GM19238 (cell line): ENCODE results near the gene KLHL24.
"Not testable (repeated sequence)": the region's sequence is repeated elsewhere in the genome, so short reads cannot be mapped to it uniquely, and the experiment has no call there.

Experiments
- DNase-seq: peaks from one replicate; pipeline ENCODE4 v3.0.0; 2011; ENCODE audit warnings: low spot score; ENCODE audit not compliant: insufficient read length

The KLHL24 gene

DNA sequence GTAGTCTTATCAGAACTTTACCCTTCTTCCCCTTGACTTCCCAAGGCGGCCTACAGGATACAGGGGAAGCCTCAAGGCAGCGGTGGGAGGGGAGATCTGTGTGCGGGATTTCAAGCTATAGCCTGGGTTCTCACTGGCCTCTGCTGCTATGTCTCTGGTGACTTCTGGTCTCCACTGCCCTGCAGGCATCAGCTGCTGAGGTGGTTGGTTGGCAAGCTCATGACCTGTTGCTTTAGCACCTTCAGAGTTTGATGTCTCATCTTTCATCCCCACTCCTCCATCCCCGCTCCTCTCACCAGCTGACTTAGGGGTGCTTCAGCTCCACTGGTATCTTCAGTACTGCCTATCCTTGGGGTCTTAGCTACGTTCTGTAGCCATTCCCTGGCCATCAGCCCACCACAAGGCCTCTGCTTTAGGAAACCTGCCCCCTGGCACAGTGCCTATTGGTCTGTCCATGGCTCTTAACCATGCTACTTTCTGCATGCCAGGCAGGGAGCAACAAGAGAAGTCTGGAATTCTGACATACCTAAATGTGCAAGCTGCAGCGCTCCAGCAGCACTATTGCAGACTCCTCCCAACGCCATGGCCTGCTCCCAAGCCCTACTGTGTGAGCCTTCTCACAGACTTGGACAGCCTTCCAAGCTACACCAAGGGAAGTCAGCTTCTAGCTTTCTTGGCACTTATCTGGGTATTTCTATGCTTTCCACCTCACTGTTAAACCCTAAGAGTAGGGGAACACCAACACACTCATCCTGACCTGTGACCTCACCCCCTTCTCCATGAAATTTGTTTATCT is 60.3 kb downstream of the KLHL24 start:
- no peak for DNase-seq

DNA sequence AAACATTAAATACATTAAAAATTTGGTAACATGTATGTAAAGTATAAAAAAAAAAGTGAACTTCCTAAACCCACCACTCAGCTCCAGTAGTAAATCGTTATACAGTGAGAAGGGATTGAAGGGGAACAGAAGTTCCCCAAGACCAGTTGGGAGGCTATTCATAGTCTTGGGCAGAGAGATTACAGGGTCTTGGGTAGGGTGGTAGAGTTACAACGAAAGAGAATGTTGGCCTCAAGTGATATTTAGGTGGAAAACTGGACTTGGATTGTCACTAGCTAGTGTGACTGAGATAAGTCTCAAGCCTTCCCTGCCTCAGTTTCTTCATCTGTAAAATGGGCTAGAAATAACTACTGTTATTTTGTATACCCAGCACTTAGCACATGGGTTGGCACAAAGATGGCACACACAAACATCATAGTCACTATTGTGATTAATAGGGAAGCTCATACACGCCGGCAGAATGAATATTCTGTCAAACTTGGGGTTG is 61.7 kb downstream of the KLHL24 start:
- DNase-seq = no peak

DNA sequence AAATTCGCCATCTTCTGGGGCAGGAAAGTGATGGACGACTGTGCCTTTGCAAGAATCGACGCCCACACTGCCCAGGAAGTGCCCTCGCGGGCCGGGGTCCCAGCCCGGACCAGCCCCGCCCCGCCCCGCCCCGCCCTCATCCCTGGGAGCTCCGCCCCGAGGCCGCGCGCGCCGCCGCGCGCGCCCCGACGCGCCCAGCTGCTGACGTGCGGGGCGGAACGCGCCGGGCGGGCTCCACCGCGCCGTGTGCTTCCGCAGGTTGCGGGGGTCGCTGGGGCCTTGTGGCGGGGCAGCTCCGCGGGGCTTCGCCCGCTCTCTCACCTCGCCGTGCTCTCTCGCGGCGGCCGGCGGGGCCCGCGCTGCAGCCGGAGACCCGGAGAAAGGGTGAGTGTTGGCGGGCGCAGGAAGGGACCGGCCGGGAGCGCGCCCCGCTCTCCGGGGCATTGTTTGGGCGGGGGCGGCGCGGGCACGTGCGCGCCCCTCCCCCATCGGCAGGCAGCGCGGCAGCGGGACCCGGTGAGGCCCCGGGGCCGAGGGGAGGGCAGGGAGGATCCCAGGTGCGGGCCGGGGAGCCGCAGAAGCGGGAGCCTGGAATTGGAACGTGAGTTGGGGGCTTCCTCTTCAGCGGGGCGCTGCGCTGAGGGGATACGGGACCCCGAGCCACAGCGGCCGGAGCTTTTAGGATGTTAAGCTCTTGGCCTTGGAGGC is 62.3 kb downstream of the KLHL24 start, which contains the start of gene YEATS2:
YEATS2 (plus strand) TSS at position 188 of the 708 bp plus-strand sequence. CDS start 17,366 bp downstream, outside the sequence.
- peak; percentile 92 for DNase-seq

DNA sequence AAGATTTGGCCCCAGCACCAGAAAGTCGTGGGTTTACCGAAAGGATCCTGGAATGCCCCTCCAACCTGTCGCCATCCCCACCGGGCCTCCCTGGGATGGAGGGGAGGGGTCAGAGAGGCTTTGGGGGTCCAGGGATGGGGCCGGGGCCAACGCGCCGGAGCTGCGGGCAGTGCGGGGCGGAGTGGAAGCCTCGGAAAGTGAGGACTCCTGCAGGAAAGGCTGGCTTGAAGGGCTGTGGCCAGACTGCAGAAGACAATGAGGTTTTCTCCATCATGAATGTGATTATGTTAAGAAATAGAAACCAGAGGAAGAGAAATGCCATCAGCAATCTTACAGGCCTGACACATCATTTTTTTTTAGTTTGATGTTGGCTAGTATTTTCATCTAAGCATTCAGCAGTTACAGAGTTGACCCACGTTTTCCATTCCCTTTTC is 62.9 kb downstream of the KLHL24 start:
- DNase-seq = peak; percentile 23

DNA sequence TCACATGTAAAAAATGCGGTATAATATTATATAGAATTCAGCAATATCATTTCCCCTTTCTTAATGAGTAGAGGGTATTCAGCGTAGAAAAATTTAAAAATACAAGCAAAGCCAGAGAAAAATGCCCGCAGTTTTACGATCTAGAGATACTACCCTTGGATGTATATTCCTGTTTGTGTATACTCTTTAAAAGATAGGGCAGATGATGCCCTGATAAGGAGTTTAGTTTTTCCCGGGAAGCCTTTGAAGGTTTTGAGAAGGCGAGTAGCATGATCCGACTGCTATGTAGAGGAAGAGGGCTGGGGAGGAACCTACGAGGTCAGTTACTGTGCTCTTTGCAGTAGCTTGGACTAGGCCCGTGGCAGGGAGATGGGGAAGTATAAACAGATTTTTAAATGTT is 63.3 kb downstream of the KLHL24 start:
- no peak for DNase-seq

DNA sequence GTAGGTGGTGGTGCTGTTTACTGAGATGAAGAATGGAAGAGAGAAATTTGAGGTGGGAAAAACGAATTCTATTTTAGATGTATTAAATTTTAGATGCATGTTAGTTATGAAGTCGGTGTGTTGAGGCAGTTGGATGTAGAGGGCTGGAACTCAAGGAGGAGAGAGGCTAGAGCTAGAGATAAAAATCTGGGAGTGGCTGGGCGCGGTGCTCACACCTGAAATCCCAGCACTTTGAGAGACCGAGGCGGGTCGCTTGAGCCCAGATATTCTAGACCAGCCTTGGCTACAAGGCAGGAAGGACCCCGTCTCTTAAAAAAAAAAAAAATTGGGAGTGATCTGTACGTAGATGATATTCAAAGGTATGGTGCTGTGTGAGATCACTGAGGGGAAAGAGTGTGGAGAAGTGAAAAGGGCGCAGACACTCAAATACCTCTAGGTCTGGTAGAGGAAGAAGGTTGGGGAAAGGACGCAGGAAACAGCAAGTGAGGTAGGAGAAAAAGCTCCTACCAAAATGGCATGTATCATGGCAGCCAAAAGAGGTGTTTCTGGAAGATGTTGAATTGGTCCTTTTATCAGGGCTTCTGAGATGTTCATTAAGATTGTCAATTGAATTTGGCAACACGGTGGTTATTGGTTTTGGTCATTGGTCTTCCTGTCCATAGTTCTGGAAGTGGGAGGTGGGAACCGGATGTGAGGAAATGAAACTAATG is 64.0 kb downstream of the KLHL24 start:
- no peak for DNase-seq

DNA sequence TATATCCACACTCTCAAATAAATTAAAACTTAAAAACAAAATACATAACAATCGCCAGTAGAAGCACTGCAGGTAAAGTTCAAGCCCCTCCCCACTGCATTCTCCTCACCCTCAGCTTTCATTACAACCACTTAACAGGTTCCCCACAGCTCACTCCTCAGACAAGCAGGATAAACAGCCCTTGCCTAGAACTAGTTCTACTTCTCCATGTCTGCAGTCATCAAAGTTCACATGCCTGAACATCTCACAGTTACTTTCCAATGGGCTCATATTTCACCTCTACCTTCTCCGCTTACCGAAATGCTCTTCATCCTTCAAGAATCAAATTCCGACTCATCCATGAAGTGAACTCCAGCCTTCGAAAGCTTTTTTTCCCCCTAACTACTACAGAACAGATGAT is 66.3 kb downstream of the KLHL24 start:
- DNase-seq = no peak

DNA sequence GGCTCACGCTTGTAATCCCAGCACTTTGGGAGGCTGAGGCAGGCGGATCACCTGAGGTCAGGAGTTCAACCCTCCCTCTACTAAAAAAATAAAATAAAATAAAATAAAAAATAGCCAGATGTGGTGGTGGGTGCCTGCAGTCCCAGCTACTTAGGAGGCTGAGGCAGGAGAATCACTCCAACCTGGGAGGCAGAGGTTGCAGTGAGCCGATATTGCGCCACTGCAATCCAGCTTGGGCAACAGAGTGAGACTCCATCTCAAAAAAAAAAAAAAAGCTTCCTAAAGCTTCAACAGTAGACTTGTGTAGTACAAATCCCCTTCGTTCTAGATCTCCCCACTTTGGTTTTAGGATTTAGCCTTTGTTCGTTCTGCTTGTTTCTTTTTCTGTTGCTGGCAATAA is 68.5 kb downstream of the KLHL24 start:
- not testable (repeated sequence) for DNase-seq

DNA sequence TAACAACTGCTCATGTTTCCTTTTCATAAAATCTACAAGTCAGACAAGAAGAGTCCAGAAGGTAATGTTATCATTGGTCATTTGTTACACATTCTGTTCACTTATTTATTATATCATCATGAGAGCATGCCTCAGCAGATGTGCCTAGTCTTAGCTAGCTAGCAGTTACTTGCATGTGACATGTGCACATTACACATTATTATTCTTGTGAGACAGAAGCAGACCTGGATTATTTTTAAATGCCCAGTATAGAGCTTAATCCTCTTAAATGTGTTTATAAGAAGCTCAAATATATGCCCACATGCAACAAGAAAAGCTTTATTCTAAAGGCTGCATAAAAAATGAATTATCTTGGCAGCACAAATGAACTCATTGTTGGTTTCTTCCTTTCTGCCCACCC is 74.8 kb downstream of the KLHL24 start:
- no peak for DNase-seq

DNA sequence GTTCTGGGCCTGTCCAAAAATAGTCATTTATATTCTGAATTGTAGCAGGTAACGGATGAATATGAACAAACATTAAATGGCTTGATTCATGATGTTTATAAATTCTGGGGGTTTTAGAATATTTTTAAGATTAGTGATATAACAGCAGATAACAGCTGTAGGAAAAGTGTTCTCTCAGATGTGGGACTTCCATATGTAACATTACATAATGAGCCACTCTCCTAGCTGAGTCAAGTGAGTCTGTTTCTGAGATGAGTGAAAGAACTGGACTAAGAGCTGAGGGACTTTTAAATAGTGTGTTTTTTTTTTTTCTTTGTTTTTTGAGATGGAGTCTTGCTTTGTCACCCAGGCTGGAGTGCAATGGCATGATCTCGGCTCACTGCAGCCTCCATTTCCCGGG is 76.1 kb downstream of the KLHL24 start:
- no peak for DNase-seq

DNA sequence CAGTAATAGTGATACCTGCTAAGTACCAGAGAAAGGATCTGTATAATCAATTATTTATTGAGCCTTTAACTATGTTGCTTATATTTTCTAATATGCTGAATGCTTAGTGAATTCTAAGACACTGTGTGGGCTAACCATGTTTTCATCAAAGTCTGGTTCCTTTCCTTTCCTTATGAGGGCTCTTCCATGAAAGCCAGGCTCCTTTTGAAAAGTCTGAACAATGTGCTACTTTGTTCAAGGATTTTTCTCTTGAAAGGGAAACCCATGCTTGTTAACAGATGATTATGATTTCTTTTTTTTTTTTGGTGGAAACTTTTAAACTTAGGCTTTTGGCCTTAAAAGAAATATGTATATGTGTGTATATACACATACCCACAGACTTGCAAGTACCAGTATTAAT is 79.2 kb downstream of the KLHL24 start:
- no peak for DNase-seq

DNA sequence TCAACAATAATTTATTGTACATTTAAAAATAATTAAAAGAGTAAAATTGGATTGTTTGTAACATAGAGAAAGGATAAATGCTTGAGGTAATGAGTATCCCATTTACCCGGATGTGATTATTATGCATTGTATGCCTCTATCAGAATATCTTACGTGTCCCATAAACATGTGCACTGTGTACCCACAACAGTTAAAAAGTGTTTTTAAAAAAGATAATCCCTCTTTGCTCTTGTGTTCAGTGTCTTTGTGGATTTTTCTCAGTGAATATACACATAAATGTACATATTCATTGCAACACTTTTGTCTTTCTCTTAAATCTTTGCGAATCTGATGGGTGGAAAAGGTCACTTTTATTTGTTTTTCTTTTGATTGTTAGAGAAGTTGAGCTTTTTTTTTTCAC is 82.6 kb downstream of the KLHL24 start:
- no peak for DNase-seq

DNA sequence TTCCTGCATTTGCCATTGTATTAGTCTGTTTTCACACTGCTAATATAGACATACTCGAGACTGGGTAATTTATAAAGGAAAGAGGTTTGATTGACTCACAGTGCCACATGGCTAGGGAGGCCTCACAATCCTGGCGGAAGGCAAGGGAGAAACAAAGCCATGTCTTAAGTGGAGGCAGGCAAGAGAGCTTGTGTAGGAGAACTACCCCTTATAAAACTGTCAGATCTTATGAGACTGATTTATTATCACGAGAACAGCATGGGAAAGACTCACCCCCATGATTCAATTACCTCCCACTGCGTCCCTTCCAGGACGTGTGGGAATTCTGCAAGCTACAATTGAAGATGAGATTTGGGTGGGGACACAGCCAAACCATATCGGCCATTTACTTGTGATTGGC is 90.0 kb downstream of the KLHL24 start:
- no peak for DNase-seq

DNA sequence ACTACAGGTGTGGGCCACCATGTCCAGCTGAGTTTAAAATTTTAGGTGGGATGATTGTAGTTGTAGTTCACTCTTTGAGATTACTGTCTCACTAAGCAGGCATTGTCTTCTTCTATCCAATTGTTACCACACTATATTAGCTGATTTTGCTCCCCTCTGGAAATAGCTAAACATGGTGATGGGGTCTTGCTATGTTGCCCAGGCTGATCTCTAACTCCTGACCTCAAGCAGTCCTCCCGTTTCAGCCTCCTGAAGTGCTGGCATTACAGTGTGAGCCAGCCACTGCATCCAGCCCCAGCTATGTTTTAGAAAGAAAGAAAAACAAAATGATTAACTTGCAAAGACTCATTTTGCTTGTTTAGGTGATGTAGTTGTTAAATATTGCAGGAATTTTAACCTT is 92.8 kb downstream of the KLHL24 start:
- no peak for DNase-seq

DNA sequence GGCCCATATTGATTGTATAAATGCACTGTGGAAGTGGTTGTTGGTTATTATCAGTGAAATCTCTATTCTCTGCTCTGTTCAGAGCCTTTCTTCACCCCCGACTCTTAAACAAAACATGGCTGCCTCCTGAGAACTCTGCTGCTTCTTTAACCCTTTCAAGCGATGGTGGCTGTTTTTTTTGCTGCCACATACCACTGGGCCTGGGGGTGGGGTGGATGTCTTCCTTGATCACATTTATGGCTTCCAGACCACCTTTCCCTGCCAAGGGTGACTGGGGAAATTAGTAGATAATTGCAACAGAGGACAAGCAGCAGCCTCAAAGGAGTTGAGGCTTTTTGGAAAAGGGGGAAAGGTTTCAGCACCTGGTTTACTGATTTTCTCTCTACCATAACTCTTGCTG is 94.9 kb downstream of the KLHL24 start:
- no peak for DNase-seq

DNA sequence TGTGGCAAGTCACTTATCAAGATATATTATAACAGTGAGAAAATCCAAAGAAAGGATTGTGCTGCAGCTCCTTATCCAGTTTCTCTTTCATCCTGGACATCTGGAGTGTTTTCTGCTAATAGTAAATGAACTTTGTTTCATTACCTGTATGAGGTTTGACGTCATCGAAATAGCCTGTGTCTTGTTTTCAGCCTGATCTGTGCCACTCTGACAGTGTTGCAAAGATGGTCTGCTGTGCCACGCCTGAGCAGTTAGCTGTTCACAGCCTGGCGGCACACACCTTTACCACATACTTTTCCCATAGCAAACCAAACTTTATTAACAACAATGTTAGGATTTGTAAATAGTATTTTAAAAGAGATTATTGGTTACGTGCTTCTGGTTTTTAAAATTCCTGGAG is 96.2 kb downstream of the KLHL24 start:
- DNase-seq = no peak

DNA sequence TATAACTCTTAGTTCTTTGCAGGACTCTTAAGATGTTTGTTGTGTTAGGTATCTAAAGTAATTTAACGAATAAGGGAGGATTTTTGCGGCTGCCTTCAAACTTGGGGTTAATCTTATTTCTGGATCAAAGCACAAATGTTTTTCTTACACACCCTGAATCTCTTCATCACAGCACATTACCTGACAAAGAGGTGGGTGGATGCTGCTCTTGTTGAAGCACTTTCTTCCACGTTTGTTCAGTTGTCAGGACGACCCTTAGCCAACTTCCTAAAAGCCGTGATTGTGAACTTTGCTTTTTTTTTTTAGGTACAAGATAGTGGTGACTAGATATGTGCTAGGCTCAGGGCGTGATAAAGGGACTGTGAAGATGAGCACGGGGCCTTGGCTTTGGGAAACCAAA is 98.1 kb downstream of the KLHL24 start:
- no peak for DNase-seq
